GM12878 (cell line): Measurements from ENCODE around the gene FTO.

ENCODE experiments used
- IKZF1 ChIP-seq: fragments of 450-650 bp; conservative IDR thresholded peaks from 2 replicates; pipeline ENCODE4 v1.6.1; 2017; ENCODE audit warnings: antibody characterized with exemption, mild to moderate bottlenecking
- NFIC ChIP-seq: IDR thresholded peaks from 2 replicates; pipeline ENCODE4 v1.6.1; 2012; ENCODE audit warnings: low read depth, mild to moderate bottlenecking, inconsistent platforms, low read length, moderate library complexity
- TCF12 ChIP-seq: IDR thresholded peaks from 2 replicates; pipeline ENCODE4 v1.6.1; 2011; ENCODE audit warnings: low read depth, mild to moderate bottlenecking, low read length
- YY1 ChIP-seq: IDR thresholded peaks from 2 replicates; pipeline ENCODE4 v1.6.1; 2011; ENCODE audit warnings: low read depth, mild to moderate bottlenecking, low read length
- TF ChIP-seq, protein P1 (sequence below): IDR thresholded peaks from 2 replicates; pipeline ENCODE4 v1.6.1; 2012; ENCODE audit warnings: mild to moderate bottlenecking, low read depth, low read length

DNA sequence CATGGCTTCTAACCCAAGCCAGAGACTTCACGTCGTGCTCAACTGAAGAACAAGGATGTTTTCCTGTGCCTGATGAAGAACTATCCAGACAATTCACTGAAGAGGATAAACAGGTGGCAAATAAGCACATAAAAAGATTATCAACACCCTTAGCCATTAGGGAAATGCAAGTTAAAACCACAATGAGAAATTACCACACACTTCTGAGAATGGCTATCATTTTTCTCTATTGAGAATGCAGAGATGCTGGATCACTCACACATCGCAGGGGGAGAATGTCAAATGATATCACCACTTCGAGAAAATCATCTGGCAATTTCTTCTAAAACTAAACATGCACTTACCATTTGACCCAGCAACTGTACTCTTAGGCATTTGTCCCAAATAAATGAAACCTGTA lies 419.8 kb downstream of the FTO start:
- TF ChIP-seq TCF12, result no peak
- TF ChIP-seq YY1, result no peak
- TF ChIP-seq IKZF1, result no peak
- no peak for TF ChIP-seq NFIC
- TF ChIP-seq, protein P1, sequence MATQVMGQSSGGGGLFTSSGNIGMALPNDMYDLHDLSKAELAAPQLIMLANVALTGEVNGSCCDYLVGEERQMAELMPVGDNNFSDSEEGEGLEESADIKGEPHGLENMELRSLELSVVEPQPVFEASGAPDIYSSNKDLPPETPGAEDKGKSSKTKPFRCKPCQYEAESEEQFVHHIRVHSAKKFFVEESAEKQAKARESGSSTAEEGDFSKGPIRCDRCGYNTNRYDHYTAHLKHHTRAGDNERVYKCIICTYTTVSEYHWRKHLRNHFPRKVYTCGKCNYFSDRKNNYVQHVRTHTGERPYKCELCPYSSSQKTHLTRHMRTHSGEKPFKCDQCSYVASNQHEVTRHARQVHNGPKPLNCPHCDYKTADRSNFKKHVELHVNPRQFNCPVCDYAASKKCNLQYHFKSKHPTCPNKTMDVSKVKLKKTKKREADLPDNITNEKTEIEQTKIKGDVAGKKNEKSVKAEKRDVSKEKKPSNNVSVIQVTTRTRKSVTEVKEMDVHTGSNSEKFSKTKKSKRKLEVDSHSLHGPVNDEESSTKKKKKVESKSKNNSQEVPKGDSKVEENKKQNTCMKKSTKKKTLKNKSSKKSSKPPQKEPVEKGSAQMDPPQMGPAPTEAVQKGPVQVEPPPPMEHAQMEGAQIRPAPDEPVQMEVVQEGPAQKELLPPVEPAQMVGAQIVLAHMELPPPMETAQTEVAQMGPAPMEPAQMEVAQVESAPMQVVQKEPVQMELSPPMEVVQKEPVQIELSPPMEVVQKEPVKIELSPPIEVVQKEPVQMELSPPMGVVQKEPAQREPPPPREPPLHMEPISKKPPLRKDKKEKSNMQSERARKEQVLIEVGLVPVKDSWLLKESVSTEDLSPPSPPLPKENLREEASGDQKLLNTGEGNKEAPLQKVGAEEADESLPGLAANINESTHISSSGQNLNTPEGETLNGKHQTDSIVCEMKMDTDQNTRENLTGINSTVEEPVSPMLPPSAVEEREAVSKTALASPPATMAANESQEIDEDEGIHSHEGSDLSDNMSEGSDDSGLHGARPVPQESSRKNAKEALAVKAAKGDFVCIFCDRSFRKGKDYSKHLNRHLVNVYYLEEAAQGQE, result no peak
